HG03460 (cell line): ENCODE results near the gene CLDN24.

Experiments used
- ATAC-seq: cut with Tn5 transposase; IDR thresholded peaks from one replicate; pipeline ENCODE4 v1.9.1; 2021; ENCODE audit not compliant: unreplicated experiment

The CLDN24 gene

DNA sequence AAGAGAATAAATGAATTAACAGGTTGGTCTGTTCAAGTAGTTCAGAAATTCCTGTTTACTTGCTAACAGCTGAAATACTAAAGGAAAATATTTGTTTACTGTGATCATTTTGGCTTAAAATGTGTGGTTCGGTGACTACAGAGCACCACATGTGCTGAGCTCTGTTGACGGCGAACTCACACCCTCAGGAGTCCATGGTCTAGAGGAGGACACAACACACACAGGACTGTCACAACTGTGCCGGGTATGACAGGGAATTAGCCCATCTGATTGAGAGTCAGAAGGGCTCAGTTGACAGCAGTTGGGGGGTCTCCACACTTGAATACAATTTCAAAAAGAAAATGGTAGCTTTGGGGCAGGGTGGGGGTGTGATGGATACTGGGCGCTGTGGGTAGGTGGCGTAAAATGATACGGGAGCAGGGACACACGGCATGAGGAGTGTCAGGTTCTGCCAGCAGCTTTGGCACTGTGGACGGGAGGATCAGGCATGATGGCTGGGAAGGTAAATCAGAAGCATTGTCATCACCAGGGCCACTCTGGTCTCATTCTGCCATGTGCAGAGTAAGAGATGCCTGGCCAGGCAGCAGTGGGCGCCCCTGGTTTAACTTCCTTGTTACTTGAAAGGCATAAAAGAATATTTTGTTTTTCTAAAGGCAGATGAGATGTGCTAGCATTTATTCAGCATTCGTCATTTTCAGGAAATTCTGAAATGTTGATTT, 35.5 kb downstream of the CLDN24 start:
- ATAC-seq: peak; percentile 25

DNA sequence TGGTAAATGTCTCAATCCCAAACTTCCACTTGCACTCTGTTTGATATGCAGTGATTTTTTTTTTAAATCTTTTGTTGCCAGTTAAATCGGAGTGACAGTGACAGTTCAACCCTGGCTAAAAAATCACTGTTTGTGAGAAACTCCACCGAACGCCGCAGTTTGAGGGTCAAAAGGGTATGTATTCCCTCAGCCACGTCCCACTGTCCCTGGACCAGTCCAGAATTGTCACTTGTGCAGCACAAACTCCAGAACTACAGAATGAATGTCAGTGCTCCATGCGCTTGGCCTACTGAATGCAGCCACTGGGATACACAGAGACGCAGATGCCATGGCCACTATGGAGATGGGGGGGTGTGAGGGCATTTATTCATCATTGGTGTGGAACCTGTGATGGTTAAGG, 36.3 kb downstream of the CLDN24 start:
- ATAC-seq: no peak

DNA sequence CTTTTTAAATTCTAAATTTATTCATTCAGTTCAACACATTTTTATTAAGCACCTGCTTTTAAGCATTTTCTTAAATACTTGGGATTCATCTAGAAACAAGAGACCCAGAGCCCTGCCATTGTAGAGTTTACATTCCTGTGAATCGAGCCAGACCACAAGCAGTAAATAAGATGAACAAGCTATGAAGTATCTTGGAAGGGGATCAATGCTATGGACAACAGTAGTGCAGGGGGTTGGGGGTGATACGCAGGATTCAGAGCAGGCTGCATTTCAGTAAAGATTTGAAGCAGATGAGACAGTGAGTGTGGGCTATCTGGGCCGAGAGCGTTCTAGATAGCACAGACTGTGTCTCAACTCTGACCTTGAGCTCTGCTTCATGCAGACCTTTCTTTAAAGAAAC, 37.3 kb downstream of the CLDN24 start:
- ATAC-seq: no peak

DNA sequence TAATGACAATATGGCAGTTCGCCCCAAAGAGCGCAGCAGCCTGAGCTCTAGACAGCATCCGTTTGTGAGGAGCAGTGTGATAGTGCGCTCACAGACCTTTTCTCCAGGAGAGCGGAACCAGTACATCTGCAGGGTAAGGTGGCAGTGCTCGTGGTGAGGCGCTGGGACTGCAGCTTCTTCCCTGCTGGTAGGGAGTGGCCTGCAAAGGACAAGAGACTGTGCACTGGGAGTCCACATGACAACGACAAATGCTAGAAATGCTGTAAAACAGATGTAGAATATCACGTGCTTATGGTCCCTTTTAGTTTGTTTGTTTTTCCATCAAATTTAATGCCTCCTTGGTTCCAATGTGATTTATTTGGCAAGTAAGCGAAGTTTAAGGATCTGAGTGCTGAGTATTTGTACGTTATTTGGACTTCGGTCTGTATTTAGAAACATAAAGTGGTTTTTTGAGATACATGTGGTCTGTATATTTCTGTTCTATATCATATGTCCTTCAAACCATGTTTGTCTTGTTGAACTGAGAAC, 37.9 kb downstream of the CLDN24 start:
- ATAC-seq: no peak

DNA sequence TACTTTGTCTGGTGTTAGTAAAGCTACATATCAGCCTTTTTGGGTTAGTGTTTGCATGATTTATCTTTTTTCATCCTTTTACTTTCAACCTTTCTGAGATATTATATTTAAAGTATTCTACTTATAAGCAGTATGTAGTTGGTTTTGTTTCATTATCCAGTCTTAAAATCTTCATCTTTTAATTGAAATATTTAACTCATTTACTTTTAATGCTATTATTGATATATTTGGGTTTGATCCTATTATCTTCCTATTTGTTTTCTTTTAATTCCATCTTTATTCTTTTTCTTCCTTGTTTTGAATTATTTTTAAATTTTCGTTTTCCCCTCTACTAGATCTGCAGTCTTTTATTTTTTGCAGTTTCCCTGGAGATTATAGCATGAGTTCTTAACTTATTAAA, 46.1 kb downstream of the CLDN24 start:
- no peak for ATAC-seq

DNA sequence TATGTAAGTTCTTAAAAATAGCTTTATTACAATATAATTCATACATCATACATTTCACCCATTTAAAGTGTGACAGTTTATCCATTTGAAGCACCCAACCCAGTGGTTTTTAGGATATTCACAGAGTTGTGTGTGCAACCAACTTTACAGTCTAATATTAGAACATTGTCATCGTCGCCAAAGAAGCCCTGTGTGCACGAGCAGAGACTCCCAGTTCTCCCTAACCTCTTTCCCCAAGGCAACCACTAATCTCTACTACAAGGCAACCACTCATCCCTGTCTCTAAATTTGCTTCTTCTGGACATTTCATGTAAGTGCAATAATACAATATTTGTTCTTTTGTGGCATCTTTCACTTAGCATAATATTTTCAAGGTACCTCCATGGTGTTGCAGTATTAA, 49.8 kb downstream of the CLDN24 start:
- ATAC-seq: no peak
